ENCODE measurements around the gene MAP3K7.

GRCh38 chr6:90605749-90606340 lies 19.0 kb upstream of the MAP3K7 start:
- TF ChIP-seq RFX5 (IDR thresholded peaks at IDR 0.05; ENCODE audit: low read depth, low read length) (no peak), RCOR1 (IDR thresholded peaks at IDR 0.05; ENCODE audit: insufficient replicate concordance, low read length) (no peak), SMC3 (IDR thresholded peaks at IDR 0.05; ENCODE audit: low read depth, low read length) (no peak), MAZ (IDR thresholded peaks at IDR 0.05; ENCODE audit: borderline replicate concordance, low read depth, low read length) (no peak), POLR2A (IDR thresholded peaks at IDR 0.05; ENCODE audit: low read depth, low read length) (no peak)
